A673 (cell line): ENCODE results near the gene ZNF593OS.

Experiments used
- CTCF ChIP-seq: fragments of 300-800, 200-600 bp; sonication (generic); conservative IDR thresholded peaks from 2 replicates; pipeline ENCODE4 v1.5.1; 2017; ENCODE audit warnings: low read depth, mild to moderate bottlenecking, antibody characterized with exemption, low read length, moderate library complexity, mixed read lengths
- EZH2 ChIP-seq: fragments of 200-600 bp; sonication (generic); IDR thresholded peaks from 2 replicates; pipeline ENCODE4 v1.6.1; 2017; ENCODE audit warnings: borderline replicate concordance, low read depth, mild to moderate bottlenecking, mixed read lengths, antibody characterized with exemption, low read length; ENCODE audit not compliant: poor library complexity, severe bottlenecking

DNA sequence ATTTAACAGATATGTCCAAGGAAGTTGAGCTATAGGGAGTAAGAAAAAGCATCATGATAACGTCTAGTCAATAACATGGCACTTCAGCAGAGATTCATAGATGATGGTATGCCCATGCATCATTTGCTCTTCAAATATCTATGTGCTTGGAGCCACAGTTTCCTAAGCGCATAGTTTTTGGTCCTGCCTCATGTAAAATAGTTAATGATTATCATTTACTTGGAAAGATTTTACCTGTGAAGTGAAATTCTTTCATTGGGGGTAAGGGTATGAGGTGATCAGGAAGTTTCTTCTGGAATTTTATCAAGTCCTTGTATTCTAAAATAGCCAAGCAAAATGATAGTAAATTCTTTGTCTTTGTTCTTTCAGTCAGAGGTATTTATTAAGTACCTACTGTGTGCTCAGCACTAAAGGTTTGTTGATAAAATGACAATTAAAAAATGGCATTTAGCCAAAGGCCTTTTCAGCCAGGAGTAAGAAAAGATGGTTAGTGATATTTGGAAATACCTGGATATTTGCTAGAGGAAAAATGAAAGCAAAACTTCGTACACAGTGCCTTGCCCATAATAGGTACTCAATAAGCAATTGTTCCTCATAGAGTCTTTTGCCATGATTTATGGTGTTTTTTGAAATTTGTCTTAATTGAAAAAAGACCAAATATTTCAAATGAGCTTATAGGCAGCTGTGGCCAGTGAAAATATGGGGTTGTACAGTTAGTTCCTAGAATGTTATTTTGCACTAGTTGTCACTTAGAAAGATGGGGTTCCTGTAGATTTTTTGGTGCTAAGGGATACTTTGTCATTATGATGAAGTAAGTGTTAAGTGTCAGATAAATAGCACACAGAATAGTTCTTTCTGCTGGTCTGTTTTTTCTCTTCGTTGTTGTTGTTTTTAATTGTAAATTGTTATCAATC, 47.0 kb downstream of the ZNF593OS start:
- no peak for TF ChIP-seq CTCF
- no peak for TF ChIP-seq EZH2
